ENCODE results near the gene IKZF1.

IKZF1 gene

DNA sequence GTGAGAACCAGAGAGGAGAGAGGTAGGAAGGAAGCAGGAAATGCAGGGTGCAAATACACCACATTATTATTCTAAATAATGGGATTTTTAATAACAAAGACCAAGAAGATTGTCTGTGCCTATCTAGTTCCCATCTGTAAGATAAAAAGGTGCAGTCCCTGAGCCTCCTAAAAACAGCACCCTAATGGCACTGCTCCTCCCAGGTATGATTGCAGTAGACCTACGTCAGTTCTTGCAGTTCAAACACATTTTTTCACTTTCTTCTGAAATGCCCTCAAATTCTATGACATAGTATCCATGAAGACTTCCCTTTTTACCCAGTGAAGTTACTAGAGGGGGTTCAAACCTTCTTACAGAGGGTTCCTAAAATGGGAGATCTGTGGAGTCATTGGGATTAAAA is 75.0 kb downstream of the IKZF1 start:
- no peak for DNase-seq

GRCh38 chr7:50382455-50382854 is 77.9 kb downstream of the IKZF1 start:
- DNase-seq = no peak

- no peak for DNase-seq
Measured at GRCh38 chr7:50387351-50387750, 82.8 kb downstream of the IKZF1 start.

DNA sequence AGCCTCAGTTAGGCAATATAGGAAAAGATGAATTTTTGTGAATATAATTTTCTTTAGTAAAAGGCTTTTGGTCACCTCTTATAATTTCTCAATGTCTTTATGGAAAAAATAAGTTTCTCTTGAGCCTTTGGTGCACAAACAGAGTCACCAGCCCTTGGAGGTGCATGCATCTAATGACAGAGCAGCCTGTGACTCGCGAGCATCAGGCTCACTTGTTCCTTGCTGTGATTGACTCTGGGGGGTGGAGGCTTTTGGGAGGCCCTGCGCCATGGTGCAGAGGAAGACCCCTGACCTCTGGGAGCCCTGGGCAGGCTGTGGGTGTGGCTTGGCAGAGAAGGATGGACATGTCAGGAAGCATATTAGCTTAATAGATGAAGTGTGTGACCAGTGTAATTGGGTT is 85.4 kb downstream of the IKZF1 start:
- DNase-seq = no peak

- DNase-seq = no peak
Measured at GRCh38 chr7:50391386-50391785, 86.9 kb downstream of the IKZF1 start.

- peak; percentile 82 for DNase-seq
Measured at GRCh38 chr7:50393076-50393475, 88.6 kb downstream of the IKZF1 start.

DNA sequence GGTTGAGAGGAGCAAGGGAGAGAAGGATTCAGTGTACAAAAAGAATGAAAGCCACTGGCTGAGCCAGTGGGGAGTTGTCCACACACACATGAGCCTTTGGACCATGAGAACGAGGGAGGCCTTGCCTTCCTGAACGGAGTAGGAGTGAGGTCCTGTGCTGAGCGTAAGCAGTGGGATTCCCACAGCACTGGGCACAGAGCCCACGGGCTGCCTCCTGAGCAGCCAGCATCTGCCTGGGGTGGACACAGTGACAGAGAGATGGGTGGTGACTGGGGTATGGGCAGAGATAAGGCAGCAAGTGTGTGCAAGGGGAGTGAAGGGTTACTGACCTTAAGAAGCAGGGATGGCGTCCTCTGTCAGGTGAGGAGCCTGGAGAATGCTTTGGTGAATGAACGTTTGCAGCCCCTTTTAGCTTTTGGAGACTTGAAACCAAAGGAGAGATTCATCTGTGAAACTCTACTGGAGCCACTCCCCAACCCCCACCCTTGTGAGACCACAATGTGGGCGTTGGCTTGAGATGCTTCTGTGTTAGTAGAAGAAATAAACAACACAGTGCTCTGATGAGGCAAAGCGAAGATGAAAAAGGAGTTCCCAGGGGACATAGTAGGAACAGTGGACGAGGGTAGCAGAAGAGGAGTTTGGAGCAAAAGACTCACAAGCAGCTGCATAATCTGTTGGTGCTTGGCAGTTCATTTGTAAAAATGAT is 89.2 kb downstream of the IKZF1 start:
- peak; percentile 68 for DNase-seq

DNA sequence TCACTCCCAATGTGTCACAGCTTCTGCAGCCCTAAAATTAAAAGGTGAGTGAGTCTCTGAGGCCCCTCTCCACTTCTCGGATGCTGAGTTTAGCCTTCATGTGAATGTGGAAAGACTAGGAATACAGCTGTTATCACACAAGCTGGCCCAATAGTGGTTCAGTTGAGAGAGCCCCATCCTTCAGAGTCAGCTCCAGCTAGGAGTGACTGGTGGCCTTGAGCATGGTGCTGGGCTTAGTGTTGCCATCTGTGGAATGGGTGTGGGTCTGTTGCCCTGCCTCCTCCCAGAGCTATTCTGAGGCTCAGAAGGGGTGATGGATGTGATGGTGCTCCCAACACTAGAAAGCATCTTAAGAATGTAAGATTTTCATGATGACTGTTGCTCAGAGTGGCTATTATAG is 89.8 kb downstream of the IKZF1 start:
- no peak for DNase-seq

DNA sequence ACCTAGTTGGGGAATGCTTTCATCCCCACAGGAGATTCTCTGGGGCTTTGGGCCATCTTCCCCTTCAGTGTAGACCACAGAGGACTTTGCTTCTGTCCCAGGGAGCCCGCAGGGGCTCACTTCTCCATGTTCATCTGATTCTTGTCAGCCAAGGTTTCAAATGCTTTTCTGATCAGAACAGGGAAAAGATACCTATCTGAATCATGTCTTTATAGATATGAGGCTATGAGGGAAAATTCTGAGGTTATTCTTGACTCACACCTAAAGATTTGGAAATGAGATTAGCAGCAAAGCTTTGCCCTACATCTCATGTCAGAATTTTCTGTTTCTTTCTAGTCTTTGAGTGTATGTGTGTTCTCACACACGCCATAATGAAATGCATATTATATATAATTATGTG is 92.3 kb downstream of the IKZF1 start:
- peak; percentile 75 for DNase-seq

DNA sequence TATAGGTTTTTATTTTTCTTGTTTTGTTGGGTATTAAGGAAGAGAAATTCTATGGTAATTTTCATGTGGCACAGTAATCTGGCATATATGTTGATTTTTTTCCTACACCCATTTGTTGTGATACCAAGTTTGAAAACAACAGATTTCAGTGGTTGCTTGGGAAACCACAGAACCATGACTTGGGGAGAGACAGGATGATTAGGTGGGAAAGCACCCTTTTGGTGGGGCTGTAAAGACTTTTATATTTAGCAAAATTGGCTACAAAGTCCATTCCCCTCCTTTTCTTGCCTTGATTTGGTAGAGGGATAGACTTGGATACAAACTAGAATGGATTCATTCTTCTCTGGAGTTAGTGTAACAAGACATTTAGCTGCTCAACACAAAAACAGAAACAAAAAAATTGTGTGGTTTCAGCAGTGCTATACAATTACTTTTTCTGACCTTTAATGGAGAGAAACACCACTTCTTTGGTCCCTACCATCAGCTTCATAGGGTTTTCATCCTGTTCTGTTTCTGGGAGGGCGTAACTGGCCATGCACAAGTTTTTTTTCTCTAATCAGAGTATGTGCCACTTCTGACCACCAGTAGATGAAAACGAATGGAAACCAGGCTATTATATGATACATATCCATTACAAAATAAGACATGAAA is 92.9 kb downstream of the IKZF1 start:
- DNase-seq = peak; percentile 78

DNA sequence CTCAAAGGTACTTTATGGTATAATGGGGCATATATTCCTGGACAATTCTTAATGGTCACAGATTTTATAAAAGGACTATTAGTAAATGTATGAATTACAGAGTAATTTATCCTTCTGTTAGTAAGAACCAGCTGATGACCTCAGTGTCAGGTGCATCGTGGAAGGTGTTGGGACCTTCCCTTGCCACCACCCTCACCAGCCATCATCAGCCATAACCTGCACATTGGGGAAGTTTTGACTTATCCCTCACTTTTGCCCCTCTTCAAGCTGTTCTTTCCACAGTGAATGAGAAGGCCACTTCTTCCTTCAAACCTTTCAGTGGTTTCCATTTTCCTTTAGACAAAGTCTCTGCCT is 93.4 kb downstream of the IKZF1 start:
- no peak for DNase-seq

GRCh38 chr7:50399206-50399605 is 94.7 kb downstream of the IKZF1 start:
- DNase-seq = no peak

- no peak for DNase-seq
Measured at GRCh38 chr7:50399635-50400034, 95.1 kb downstream of the IKZF1 start.

DNA sequence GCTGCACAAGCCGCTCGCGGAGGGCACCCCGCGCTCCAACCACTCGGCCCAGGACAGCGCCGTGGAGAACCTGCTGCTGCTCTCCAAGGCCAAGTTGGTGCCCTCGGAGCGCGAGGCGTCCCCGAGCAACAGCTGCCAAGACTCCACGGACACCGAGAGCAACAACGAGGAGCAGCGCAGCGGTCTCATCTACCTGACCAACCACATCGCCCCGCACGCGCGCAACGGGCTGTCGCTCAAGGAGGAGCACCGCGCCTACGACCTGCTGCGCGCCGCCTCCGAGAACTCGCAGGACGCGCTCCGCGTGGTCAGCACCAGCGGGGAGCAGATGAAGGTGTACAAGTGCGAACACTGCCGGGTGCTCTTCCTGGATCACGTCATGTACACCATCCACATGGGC is 95.6 kb downstream of the IKZF1 start:
- no peak for DNase-seq

DNA sequence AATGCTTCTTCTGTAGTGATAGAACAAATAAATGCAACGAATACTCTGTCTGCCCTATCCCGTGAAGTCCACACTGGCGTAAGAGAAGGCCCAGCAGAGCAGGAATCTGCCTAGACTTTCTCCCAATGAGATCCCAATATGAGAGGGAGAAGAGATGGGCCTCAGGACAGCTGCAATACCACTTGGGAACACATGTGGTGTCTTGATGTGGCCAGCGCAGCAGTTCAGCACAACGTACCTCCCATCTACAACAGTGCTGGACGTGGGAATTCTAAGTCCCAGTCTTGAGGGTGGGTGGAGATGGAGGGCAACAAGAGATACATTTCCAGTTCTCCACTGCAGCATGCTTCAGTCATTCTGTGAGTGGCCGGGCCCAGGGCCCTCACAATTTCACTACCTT is 99.9 kb downstream of the IKZF1 start:
- no peak for DNase-seq

DNA sequence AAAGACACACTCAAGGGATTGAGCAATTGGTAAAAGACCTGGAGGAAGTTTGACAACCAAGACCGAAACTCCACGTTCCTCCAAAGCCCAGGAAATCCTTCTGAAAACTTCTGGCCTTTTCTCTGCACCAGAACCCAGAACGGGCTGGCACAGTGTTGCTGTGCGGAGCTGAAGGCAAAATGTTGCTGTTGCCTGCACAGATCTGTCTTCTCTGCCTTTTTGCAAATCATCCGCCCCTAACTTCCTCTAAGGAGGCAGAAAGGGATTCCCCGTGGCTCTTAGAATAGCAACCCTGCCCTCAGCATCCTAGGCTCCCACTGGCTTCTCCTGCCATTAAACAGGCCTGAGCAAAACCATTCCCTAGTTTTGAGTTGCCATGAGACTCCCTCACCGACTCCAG is 100.7 kb downstream of the IKZF1 start:
- DNase-seq = no peak

DNA sequence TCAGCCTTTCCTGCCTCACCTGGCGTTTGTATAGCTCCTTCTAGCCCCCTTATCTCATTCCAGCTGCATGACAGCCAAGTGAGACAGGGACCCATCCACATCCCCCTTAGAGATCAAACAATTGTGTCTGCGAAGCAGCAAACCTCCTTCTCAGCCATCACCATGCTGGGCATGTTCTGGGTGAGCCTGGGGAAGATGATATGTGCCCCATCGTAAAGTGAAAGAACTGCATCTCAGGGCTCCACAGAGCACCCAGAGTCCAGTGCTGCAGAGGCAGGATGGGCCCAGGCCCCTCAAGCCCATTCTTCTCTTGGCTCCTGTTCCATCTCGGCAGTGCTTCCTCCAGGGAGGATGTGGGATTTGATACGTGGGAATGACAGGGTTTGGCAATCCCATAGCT is 102.4 kb downstream of the IKZF1 start:
- no peak for DNase-seq

DNA sequence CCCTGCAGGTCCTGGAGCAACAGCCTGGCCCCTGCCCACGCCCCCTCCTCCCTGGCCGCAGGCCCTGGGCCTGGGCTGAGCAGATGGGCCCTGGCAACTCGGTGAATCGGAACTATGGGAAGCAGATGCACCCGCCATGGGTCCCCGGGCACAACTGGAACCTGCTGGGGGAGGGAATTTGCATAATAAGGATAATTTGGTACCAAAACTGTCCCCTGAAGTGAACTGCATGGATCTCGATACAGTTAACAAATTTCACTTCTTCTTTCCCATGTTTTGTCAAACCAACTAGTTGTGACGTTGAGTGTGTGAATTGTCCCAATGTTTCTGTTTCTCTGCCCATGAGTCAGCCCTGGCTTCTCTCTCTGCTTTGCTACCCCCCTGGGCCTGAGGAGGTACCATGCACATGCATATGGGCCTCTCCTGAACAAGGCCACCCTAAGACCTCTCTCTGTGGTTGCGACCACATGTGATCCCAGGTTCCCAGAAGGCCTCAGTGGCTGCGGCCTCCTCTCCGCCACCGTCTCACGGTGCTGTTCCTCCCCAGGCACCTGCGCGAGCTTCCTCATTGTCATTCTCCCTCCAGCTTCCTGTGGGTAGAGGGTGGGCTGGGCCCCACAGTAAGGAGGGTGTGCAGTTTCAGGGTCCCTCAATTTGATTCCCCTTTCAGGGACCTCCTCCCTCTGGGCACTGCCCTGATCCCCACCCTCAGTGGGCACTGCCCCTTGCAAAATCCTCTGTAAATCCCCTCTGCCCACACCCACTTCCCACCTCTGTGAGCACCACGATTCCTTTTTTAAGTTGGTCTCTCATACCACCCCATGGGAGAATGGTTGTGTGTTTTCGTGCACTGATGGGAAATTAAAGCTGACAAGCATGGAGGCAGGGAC is 105.6 kb downstream of the IKZF1 start:
- DNase-seq = no peak

- no peak for DNase-seq
Measured at GRCh38 chr7:50411332-50411731, 106.8 kb downstream of the IKZF1 start.

GRCh38 chr7:50412973-50413372 is 108.5 kb downstream of the IKZF1 start:
- no peak for DNase-seq

- DNase-seq = no peak
Measured at GRCh38 chr7:50413561-50413960, 109.0 kb downstream of the IKZF1 start.

DNA sequence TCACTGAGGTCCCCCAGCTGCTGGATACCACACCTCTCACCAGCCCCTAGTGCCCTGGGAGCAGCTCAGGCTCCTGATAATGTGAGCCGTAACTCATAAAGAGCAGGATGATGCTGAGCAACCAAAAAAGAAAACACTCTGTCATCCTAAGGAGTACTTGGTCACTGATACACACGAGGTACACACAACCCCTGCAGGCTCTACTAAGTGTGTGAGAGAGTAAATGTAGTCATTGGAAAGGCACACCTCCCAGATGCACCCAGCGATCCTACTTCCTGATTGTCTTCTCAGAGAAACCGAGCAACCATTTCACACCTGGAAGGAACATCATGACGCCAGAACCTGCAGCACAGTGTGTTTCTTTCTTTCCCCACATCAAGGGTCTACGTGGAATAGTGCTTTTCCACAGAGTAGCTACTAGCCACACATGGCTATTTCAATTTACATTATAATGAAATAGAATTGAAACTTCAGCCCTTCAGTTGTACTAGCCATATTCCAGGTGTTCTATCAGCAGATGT is 111.4 kb downstream of the IKZF1 start:
- DNase-seq = no peak

GRCh38 chr7:50416527-50417182 is 112.1 kb downstream of the IKZF1 start:
- DNase-seq = no peak
